GM19099 (cell line): ENCODE measurements around the gene PNKP.

ENCODE experiments used
- POLR2A ChIP-seq: IDR thresholded peaks from 3 replicates; pipeline ENCODE4 v1.6.1; 2011; ENCODE audit warnings: low read depth; ENCODE audit not compliant: insufficient read length; ENCODE audit errors: extremely low read depth

The PNKP gene

DNA sequence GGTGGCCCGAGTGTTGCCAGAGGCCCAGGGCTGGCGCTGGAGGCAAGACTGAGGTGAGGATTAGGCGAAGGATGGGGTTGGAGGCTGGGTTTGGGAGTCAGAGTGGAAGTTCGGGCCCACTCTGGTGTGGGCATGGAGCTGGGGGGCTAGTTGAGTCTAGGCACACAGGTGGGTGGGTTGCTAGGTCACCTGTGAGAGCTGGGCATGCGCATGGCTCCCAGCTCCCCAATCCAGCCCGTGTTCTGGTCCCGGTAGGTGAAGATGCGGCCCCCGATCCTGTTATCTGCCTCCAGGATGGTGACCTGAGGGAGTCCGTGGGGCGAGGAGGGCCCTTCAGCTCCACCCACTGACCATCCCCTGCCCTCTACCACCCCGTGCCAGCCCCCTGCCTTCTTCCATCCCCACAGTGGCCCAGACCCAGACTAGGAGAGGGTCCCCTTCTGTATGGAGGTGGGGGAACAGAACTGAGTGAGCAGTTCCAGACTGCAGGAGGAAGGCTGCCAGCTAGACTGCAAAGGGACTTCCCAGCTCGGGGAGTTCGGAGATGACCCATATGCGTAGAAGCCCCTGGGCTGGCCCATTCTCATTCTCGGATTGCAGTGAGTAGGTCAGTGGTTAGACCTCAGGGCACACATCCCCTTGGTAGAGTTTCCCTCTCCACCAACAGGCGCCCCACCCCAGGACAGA is 27.6 kb upstream of the PNKP start:
- peak; percentile 47 for TF ChIP-seq POLR2A

DNA sequence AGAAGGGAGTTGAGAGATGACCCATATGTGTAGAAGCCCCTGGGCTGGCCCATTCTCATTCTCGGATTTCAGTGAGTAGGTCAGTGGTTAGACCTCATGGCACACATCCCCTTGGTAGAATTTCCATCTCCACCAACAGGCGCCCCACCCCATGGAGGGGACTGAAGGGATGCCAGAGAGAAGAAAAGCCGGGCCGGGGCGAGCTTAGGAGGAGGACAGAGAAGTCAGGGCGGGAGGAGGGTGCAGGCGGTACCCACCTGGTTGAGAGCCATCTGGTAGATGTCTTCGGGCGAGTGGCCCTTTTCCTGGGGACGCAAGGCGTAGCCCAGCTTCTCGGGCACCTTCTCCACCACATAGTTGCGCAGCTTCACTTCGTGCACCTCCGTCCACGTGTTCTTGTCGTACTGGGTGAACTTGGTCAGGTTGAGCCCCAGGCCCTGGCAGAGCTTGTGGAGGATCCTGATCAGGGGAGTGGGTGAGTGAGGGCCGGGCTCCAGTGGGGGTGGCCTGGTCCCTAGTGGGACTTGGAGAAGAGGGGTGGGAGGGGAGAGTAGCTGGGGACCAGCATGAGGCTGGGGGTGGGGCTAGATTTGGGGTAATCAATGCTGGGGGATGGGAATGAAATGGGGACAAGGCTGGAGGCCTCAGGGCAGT is 26.8 kb upstream of the PNKP start:
- TF ChIP-seq POLR2A, result no peak

DNA sequence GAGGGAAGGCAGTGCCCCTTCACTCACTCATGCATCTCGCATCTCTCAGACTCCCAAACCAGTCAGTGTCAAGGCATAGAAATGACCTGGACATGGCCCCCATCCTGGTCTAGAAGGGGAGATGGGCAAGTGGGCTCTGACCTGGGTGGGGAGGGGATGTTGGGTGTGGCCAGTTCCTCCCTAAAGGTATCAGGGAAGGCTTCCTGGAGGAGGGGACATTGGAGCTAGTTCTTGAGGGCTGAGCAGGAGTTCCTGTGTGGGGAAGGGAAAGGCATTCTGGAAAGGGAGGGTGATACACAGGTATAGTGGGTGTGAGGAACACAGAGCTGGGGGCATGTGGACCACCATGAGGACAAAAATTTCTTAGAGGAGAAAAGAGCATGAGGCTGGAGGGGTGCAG is 25.3 kb upstream of the PNKP start:
- TF ChIP-seq POLR2A, result no peak

DNA sequence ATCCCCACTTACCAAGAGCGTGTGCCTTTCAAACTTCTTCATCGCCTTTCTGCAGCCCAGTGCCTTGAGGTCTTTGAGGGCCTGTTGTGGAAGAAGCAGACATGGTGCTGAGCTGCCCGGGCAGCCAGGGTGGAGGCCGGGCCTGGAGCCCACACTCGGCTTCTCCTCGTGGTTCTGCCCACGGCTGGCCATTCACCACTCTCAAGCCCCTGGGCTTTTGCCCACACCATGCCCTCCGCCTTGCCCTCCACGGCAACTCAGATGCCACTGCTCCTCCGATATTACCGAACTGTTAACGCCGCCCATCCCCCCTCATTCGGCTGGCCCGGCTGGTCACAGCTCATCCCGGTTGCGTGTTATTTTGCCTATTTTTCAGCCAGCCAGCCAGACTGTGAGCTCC is 24.0 kb upstream of the PNKP start:
- no peak for TF ChIP-seq POLR2A

DNA sequence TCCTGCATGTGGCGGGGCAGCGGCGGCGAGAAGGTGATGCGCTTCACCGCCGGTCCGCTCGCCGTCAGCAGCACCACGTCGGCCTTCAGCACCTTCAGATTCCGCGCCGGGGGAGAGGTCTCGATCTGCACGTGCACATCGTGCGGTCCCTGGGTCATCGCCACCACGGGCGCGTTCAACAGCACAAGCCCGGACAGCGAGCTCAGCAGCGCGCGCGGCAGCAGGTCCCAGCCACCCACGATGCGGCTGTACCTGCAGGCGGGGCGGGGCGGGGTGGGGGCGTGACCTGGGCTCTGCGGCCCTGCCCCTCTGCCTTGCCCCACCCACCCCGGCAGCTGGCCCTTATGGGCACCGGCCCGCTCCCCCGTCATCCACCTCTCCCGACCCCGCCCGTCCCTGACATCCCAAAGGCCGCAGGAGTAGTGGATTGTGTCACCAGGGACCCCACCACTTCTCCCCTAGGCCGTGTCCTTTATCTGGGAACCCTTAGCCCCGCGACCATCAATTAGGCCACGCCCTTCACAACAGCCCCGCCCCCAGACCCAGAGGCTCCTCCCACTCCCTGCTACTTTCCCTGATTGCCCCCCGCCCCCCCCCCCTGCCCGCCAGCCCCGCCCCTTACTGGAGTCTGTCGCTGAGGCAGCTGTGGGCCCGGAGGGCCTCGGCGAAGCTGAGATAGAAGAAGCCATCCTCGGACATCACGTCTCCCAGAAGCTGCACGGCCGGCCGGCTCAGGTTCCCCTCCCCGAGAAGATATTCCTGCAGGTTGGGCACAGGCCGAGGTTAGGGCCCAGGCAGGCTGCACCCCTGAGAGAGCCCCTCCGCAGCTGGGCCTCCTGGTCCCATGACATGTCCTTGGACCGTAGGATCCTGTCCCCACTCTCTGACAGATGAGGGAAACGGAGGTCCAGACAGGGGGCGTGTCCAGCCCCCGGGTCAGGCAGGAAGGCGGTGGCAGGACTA is 23.3 kb upstream of the PNKP start:
- TF ChIP-seq POLR2A, result no peak

DNA sequence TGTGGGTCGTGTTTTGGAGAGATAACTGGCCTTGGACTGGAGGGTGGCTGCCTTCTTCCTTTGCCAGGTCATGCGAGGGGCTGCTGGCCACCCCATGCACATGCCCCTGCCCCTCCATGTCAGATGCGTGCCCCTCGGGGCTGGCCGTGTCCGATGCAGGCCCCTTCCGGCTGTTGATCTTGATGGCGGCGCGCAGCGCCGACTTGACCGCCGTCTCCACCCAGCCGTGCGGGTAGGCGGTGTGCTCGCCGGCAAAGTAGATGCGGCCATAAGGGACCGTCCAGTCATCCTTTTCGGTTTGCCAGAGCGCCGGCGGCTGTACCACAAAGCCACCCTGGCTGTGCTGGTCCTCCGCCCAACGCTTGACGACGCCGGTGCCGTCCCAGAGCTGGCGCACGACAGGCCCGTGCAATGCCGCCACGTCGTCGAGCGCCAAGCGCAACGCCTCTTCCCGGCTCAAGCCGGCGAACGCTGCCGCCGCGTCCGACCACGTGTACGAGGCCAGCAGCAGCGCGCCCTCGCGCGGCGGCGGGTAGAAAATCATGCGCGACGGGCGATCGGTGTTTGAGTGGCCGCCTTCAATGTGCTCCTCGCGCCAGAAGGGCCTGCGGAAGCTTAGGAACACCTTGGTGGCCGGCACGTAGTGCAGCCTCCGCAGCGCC is 22.4 kb upstream of the PNKP start:
- peak; percentile 20 for TF ChIP-seq POLR2A

DNA sequence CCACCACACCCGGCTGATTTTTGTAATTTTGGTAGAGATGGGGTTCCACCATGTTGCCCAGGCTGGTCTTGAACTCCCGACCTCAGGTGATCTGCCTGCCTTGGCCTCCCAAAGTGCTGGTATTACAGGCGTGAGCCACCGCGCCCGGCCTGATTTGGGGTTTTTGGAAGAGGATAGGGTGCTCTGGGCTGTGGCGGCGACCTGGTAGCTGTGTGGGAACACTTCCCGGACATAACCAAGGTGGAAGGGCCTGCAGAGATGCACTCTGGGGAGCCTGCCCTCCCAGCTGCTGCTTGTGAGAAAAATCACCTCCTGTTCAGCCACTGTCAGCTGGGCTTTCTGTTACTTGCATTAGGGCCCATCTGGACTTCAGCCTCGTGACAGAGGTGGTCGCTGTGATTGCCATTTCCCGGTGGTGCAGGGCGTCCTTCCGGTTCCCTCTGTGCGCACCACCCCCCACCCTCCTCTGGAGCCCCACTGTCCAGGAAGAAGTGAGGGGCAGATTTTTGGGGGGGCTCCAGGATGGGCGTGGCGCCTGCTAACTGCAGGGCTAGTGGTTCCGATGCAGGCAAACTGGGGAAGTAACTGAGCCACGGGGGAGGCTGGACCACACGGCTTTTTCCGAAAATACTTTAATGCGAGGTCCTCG is 21.8 kb upstream of the PNKP start:
- no peak for TF ChIP-seq POLR2A

DNA sequence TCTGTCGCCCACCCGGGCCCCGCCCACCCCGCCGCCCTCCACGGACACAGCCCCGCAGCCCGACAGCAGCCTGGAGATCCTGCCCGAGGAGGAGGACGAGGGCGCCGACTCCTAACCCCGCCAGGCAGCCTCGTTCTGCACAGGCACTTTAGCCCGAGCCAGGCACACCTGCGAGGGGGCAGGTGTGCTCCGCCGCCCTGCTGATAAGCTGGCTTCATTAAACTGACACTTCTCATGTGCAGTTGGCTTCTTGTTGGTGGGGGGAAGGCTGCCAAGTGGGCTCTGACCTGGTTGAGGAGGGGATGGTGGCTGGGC is 21.1 kb upstream of the PNKP start:
- TF ChIP-seq POLR2A, result no peak

DNA sequence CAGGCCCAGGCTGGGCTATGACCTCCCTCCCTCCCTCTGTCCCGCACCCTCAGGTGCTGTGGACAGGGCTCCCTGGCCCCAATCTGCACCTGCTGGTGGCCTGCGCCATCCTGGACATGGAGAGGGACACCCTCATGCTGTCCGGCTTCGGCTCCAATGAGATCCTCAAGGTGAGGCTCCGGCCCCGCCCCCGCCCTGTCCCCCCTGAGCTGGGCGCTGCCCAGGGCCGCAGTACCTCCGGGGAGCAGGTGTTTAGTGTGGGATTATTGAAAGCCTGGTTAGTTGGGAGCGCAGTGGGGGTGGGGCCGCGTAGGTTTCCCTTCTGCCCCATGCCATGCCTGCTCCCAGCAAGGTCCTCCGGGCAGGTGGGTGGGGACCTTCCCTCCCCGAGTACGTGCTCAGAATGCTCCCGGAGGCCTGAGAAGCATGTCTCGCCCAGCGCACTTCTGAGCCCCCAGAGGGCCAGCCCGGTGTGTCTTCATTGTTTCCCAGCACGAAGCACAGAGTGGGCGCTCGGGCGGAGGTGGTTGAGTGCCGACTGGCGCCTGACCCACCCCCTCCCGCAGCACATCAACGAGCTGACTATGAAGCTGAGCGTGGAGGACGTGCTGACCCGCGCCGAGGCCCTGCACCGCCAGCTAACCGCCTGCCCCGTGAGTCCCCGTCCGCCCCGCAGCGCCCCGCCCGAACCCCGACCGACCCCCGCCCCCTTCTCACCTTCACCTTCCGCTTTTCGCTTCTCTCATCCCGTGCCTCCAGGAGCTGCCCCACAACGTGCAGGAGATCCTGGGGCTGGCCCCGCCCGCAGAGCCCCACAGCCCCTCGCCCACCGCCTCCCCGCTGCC is 20.5 kb upstream of the PNKP start:
- no peak for TF ChIP-seq POLR2A

DNA sequence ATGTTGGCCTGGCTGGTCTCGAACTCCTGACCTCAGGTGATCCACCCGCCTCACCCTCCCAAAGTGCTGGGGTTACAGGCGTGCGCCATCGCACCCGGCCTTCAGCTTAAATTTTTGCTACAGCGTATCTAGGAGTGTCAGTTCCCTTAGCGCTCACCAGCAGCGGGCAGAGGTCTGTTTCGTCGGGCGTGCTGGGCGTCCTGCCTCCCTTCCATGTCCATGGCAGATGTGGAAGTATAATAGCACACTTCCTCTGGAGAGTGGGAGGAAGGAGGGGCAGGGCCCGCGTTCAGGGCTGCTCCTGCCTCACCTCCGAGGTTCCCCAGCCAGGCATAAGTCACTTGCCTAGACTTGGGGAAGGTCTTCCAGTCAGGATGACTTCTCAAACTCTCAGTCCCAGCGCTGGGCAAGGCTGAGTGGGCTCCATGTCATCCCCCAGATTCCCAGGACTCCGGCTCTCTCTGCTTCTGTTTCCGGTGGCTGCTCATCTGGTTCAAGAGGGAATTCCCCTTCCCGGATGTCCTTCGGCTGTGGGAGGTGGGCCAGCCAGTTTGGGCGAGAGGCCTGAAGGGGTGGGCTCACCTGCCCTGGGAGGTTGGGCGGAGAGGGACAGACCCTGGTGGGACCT is 19.8 kb upstream of the PNKP start:
- TF ChIP-seq POLR2A, result no peak

DNA sequence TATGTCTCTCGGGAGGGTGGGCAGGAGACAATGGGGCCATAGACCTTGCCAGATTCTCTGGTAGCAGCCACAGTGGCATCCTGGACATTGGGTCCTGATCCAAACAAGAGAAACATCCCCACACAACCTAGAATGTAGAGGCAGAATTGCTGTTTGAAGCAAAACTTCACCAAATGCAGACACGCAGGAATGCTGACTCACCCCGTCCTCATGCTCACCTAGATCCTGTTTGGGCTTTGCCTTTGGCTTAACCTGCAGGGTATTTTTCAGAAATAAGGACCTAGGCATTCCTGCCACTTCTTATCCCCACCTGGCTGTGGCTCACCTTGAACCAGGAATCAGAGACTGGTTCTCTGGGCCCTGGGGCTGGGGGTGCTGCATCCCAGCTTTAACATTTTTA is 17.4 kb upstream of the PNKP start:
- TF ChIP-seq POLR2A, result no peak

DNA sequence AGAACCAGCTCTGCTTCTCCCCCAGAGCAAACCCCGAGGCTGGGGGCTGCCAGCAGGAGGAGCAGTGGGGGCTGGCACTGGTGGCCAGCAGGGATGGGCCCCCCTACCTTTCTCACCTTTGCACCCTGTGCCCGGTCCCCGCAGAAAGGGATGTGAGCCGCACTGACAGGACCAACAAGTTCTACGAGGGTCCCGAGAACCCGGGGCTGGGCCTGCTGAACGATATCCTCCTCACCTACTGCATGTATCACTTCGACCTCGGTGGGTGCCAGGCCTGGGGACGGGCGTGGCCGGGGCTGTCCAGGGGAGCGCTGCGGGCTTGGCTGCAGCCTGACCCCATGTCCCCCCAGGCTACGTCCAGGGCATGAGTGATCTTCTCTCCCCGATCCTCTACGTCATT is 16.7 kb upstream of the PNKP start:
- no peak for TF ChIP-seq POLR2A

DNA sequence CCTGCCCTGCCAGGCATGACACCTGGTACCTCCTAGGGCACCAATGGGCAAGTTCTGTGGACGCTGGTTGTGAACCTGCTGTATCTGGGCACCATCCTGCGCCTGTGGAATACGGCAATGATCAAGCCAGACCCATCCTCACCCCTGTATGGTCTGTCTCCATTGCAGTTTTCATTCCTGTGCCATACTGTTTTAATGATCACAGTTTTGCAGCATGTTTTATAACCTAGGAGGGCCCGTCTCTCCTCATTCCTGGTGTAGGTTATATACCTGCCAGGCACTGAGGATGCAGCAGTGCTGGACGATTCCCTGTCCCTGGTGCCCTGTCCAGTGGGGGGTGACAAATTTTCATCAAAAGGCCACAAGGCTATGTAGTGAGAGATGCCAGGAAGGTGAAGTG is 15.7 kb upstream of the PNKP start:
- TF ChIP-seq POLR2A, result no peak
